SK-N-SH (cell line): ENCODE measurements around the gene DOCK3. TPM values are rescaled to one million over a fixed set of nuclear protein-coding genes. Genes with fewer than 3 reads are reported as not detected.
"Not testable (repeated sequence)": the region's sequence is repeated elsewhere in the genome, so short reads cannot be mapped to it uniquely, and the experiment has no call there.

ENCODE experiments used
- CTCF ChIA-PET: fragments of 300-600, 350-600 bp; formaldehyde crosslinking; extraction: SDS; loops from one replicate; lab custom pipeline; 2021; lab: Yijun Ruan, JAX
- POLR2A ChIA-PET: fragments of 350-600 bp; sonication (Branson Sonifier 250); formaldehyde crosslinking; extraction: SDS; loops from one replicate; lab custom pipeline; 2020; ENCODE audit warnings: antibody characterized with exemption, inconsistent platforms; lab: Yijun Ruan, JAX
- DNase-seq: peaks from one replicate; pipeline ENCODE4 v3.0.0; 2012
- H2AFZ ChIP-seq: fragments of 200-600 bp; sonication (generic); 2 replicates; pipeline ENCODE4 v1.8.1; 2016; ENCODE audit warnings: antibody characterized with exemption, mild to moderate bottlenecking, low read depth
- H3F3A ChIP-seq: fragments of 200-600 bp; sonication (generic); replicated peaks from 2 replicates; pipeline ENCODE3; 2016; ENCODE audit warnings: antibody characterized with exemption, mild to moderate bottlenecking; ENCODE audit not compliant: insufficient read depth
- H3K27ac ChIP-seq, 2 experiments: fragments of 200-500 bp in 1 of 2; fragments of 200-600 bp in 1 of 2; sonication (Bioruptor generic) in 1 of 2; sonication (generic), shearing (Covaris generic) in 1 of 2; 2 replicates each; pipeline versions ENCODE4 v1.5.1 to v1.6.1; 2014 to 2016; ENCODE audit warnings: low read depth in 2 of 2, inconsistent platforms in 1 of 2, low read length in 1 of 2, mild to moderate bottlenecking in 1 of 2, mixed read lengths in 1 of 2
- H3K27me3 ChIP-seq: fragments of 200-600 bp; sonication (generic), shearing (Covaris generic); 2 replicates; pipeline ENCODE4 v1.6.1; 2016; ENCODE audit warnings: mixed run types; ENCODE audit not compliant: insufficient read depth
- H3K36me3 ChIP-seq, 2 experiments: fragments of 200-500 bp in 1 of 2; fragments of 200-600 bp in 1 of 2; sonication (Bioruptor generic) in 1 of 2; sonication (generic) in 1 of 2; replicated peaks in 1 of 2; 2 replicates each; pipeline versions ENCODE3 to v1.5.1; 2014 to 2016; ENCODE audit warnings: low read length in 1 of 2, mild to moderate bottlenecking in 1 of 2; ENCODE audit not compliant: insufficient read depth in 2 of 2, control insufficient read depth in 1 of 2
- H3K4me1 ChIP-seq, 2 experiments: fragments of 200-500 bp in 1 of 2; fragments of 200-600 bp in 1 of 2; sonication (Bioruptor generic) in 1 of 2; sonication (generic), shearing (Covaris generic) in 1 of 2; 2 replicates each; pipeline versions ENCODE4 v1.5.1 to v1.6.1; 2014 to 2016; ENCODE audit warnings: low read depth in 1 of 2, low read length in 1 of 2, mixed run types in 1 of 2; ENCODE audit not compliant: insufficient read depth in 2 of 2, control insufficient read depth in 1 of 2
- H3K4me2 ChIP-seq: fragments of 200-600 bp; sonication (generic), shearing (Covaris generic); 2 replicates; pipeline ENCODE4 v1.6.1; 2017; ENCODE audit warnings: mixed run types
- H3K4me3 ChIP-seq, 2 experiments: fragments of 200-500 bp in 1 of 2; fragments of 200-600 bp in 1 of 2; sonication (Bioruptor generic) in 1 of 2; sonication (generic), shearing (Covaris generic) in 1 of 2; 2 replicates each; pipeline versions ENCODE4 v1.5.1 to v1.8.1; 2014 to 2016; ENCODE audit warnings: low read depth in 2 of 2, inconsistent platforms in 1 of 2, low read length in 1 of 2, mild to moderate bottlenecking in 1 of 2, mixed read lengths in 1 of 2, moderate library complexity in 1 of 2
- H3K79me2 ChIP-seq: fragments of 200-600 bp; sonication (generic); 2 replicates; pipeline ENCODE4 v1.8.1; 2017; ENCODE audit warnings: mild to moderate bottlenecking; ENCODE audit not compliant: insufficient read depth
- H3K9ac ChIP-seq: fragments of 200-600 bp; sonication (generic); 2 replicates; pipeline ENCODE4 v1.6.1; 2017; ENCODE audit warnings: mixed run types
- H3K9me2 ChIP-seq: fragments of 200-600 bp; sonication (generic); 2 replicates; pipeline ENCODE4 v1.6.1; 2017; ENCODE audit warnings: mixed run types
- H3K9me3 ChIP-seq: fragments of 200-600 bp; sonication (generic); 2 replicates; pipeline ENCODE4 v1.6.1; 2017; ENCODE audit warnings: mixed run types, mild to moderate bottlenecking, moderate library complexity
- H4K20me1 ChIP-seq: fragments of 200-600 bp; sonication (generic); 2 replicates; pipeline ENCODE4 v1.6.1; 2017; ENCODE audit warnings: mild to moderate bottlenecking, mixed run types; ENCODE audit not compliant: insufficient read depth
- EZH2phosphoT487 ChIP-seq: fragments of 200-600 bp; sonication (generic); IDR thresholded peaks from 2 replicates; pipeline ENCODE4 v1.6.1; 2017; ENCODE audit warnings: low read depth, mixed run types, mild to moderate bottlenecking, antibody characterized with exemption, moderate library complexity, borderline replicate concordance
- FOXM1 ChIP-seq: IDR thresholded peaks from 2 replicates; pipeline ENCODE4 v1.4.0; 2012; ENCODE audit warnings: low read depth, mild to moderate bottlenecking
- JUND ChIP-seq: IDR thresholded peaks from 2 replicates; pipeline ENCODE4 v1.4.0; 2012
- NFIC ChIP-seq: IDR thresholded peaks from 2 replicates; pipeline ENCODE4 v1.4.0; 2012; ENCODE audit warnings: borderline replicate concordance
- POLR2AphosphoS5 ChIP-seq: IDR thresholded peaks from 2 replicates; pipeline ENCODE4 v1.6.1; 2012; ENCODE audit warnings: low read depth, low read length
- RCOR1 ChIP-seq: fragments of 150-350 bp; IDR thresholded peaks from 2 replicates; pipeline ENCODE4 v1.6.1; 2017; ENCODE audit warnings: antibody characterized with exemption, low read length
- SMC3 ChIP-seq: IDR thresholded peaks from 2 replicates; pipeline ENCODE4 v1.6.1; 2012; ENCODE audit warnings: low read depth, low read length, improper control_type of control experiment
- TAF1 ChIP-seq: IDR thresholded peaks from 2 replicates; pipeline ENCODE4 v1.6.1; 2012; ENCODE audit warnings: low read depth, mild to moderate bottlenecking, low read length, moderate library complexity, borderline replicate concordance
- TEAD4 ChIP-seq: IDR thresholded peaks from 2 replicates; pipeline ENCODE4 v1.4.0; 2012; ENCODE audit warnings: mild to moderate bottlenecking, borderline replicate concordance; ENCODE audit not compliant: insufficient read depth
- WGBS: methylation state at CpG from one replicate; pipeline ENCODE4 v1.1.6; 2017; ENCODE audit warnings: low lambda C conversion rate; 5-methylcytosine and 5-hydroxymethylcytosine counted together
- polyA plus RNA-seq, 3 experiments: library from polyadenylated mRNA; depleted of rRNA; stranded (reverse); fragments of >200 nt; gene quantifications; 2 replicates each; pipeline ENCODE4 v1.2.3, GENCODE V29; 2012
- TF ChIP-seq, protein P1 (sequence below): fragments of 200-600 bp; sonication (generic); IDR thresholded peaks from 2 replicates; pipeline ENCODE4 v1.6.1; 2017; ENCODE audit warnings: antibody characterized with exemption, mild to moderate bottlenecking, moderate library complexity
- TF ChIP-seq, protein P2 (sequence below): fragments of 150-350 bp; IDR thresholded peaks from 2 replicates; pipeline ENCODE4 v1.6.1; 2017; ENCODE audit warnings: antibody characterized with exemption, low read length, low read depth, borderline replicate concordance

The DOCK3 gene
- polyA plus RNA-seq, 1 of the 3 experiments (the other 2 are of a cell fraction) = 0.05 TPM

DNA sequence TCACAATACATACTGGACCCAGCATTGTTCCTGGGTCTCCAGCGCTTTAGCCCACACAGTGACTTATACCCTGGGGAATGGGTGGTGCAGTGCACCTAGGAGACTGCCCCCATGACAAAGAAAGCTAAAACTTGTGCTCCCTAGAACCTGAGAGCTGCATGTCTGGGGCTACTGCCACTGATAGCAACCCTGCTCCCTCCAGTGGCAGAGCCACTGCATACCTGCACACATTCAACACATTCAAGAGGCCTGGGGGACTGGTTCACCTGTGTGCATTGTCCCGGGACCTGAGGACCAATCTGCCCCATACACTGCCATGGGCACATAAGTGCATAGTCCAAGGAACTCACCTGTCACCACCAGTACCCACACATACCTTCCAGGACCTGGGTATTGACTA lies 407.6 kb downstream of the DOCK3 start:
- no peaks in the 10 kb centered on the region for H3K4me1 ChIP-seq
- ChIA-PET POLR2A (no interaction called here), CTCF (no interaction called here)
- TF ChIP-seq JUND (no peak), TAF1 (no peak), SMC3 (no peak), NFIC (no peak), TEAD4 (no peak), RCOR1 (no peak), EZH2phosphoT487 (no peak), POLR2AphosphoS5 (no peak)
- TF ChIP-seq, protein P1, sequence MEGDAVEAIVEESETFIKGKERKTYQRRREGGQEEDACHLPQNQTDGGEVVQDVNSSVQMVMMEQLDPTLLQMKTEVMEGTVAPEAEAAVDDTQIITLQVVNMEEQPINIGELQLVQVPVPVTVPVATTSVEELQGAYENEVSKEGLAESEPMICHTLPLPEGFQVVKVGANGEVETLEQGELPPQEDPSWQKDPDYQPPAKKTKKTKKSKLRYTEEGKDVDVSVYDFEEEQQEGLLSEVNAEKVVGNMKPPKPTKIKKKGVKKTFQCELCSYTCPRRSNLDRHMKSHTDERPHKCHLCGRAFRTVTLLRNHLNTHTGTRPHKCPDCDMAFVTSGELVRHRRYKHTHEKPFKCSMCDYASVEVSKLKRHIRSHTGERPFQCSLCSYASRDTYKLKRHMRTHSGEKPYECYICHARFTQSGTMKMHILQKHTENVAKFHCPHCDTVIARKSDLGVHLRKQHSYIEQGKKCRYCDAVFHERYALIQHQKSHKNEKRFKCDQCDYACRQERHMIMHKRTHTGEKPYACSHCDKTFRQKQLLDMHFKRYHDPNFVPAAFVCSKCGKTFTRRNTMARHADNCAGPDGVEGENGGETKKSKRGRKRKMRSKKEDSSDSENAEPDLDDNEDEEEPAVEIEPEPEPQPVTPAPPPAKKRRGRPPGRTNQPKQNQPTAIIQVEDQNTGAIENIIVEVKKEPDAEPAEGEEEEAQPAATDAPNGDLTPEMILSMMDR = no peak
- TF ChIP-seq, protein P2, sequence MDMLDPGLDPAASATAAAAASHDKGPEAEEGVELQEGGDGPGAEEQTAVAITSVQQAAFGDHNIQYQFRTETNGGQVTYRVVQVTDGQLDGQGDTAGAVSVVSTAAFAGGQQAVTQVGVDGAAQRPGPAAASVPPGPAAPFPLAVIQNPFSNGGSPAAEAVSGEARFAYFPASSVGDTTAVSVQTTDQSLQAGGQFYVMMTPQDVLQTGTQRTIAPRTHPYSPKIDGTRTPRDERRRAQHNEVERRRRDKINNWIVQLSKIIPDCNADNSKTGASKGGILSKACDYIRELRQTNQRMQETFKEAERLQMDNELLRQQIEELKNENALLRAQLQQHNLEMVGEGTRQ = no peak
- no peak for DNase-seq
- H3K9me2 ChIP-seq = no peaks in the 10 kb centered on the region
- no peak overlapping the region for H2AFZ ChIP-seq
- H3K27ac ChIP-seq = no peak overlapping the region
- H3K4me2 ChIP-seq = no peak overlapping the region
- H3K4me3 ChIP-seq = no peak overlapping the region
- no peaks in the 10 kb centered on the region for H4K20me1 ChIP-seq
- no peaks in the 10 kb centered on the region for H3F3A ChIP-seq
- no peak overlapping the region for H3K9ac ChIP-seq
- 0% methylated on average over 2 of the region's 2 CpGs for WGBS
- H3K79me2 ChIP-seq = no peaks in the 10 kb centered on the region
- H3K27me3 ChIP-seq = no peaks in the 10 kb centered on the region
- no peaks in the 10 kb centered on the region for H3K36me3 ChIP-seq
- H3K9me3 ChIP-seq = no peaks in the 10 kb centered on the region

DNA sequence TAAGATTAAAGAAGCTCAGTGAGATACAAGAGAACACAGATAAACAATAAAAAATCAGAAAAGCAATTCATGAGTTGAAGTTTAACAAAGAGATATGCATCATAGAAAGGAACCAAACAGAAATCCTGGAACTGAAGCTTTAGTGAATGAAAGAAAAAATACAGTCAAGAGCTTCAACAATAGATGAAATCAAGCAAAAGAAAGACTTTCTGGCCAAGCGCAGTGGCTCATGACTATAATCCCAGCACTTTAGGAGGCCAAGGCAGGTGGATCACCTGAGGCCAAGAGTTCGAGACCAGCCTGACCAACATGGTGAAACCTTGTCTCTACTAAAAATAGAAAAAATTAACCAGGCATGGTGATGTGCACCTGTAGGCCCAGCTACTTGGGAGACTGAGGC lies 408.8 kb downstream of the DOCK3 start:
- CTCF ChIA-PET = interaction anchor here (1.2 to 1.3 kb wide), 2 partner anchors 17 to 467 kb away, joined by 3 to 7 read pairs; no protein-coding TSS in a partner anchor

DNA sequence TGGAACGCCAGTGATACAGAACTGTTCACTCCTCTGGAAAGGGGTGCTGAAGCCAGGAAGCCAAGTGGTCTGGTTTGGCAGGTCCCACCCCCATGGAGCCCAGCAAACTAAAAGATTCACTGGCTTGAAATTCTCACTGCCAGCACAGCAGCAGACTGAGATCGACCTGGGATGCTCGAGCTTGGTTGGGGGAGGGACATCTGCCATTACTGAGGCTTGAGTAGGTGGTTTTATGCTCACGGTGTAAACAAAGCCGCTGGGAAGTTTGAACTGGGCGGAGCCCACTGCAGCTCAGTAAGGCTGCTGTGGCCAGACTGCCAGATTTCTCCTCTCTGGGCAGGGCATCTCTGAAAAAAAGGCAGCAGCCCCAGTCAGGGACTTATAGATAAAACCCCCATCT lies 417.4 kb downstream of the DOCK3 start:
- H3K9ac ChIP-seq, H3K4me1 ChIP-seq, H3K4me3 ChIP-seq, H3K9me3 ChIP-seq, POLR2A ChIA-PET, H3K9me2 ChIP-seq, H3K27me3 ChIP-seq, H2AFZ ChIP-seq, H3F3A ChIP-seq, H3K79me2 ChIP-seq, H3K27ac ChIP-seq, H4K20me1 ChIP-seq, H3K4me2 ChIP-seq, H3K36me3 ChIP-seq, DNase-seq: not testable (repeated sequence)
- CTCF ChIA-PET = interaction anchor here (1.3 kb wide), 2 partner anchors 280 to 417 kb away, joined by 3 to 5 read pairs; partner anchors contain the start of gene DOCK3
- WGBS = 8% methylated on average over 6 of the region's 6 CpGs

More for the DNA sequence above, 408.8 kb downstream of the DOCK3 start:
- Histone ChIP-seq H3K9me2 (no peaks in the 10 kb centered on the region), H3K9me3 (no peaks in the 10 kb centered on the region), H4K20me1 (no peaks in the 10 kb centered on the region), H3K79me2 (no peaks in the 10 kb centered on the region), H3K4me1 (no peaks in the 10 kb centered on the region), H3K36me3 (no peaks in the 10 kb centered on the region), H3K27ac (no peak overlapping the region), H3K9ac (no peak overlapping the region), H3F3A (no peaks in the 10 kb centered on the region), H2AFZ (no peak overlapping the region), H3K4me2 (no peak overlapping the region), H3K4me3 (no peak overlapping the region), H3K27me3 (no peaks in the 10 kb centered on the region)
- DNase-seq = no peak
- 54% methylated on average over 2 of the region's 2 CpGs for WGBS
- TF ChIP-seq FOXM1 (no peak), TEAD4 (no peak), SMC3 (no peak)
- POLR2A ChIA-PET = no interaction called here

DNA sequence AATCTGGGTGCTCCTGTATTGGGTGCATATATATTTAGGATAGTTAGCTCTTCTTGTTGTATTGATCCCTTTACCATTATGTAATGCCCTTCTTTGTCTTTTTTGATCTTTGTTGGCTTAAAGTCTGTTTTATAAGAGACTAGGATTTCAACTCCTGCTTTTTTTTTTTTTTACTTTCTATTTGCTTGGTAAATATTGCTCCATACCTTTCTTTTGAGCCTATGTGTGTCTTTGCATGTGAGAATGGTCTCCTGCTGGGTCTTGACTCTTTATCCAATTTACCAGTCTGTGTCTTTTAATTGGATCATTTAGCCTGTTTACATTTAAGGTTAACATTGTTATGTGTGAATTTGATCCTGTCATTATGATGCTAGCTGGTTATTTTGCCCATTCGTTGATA lies 420.1 kb downstream of the DOCK3 start:
- WGBS = 0% methylated on average over 1 of the region's 1 CpG
- H3K36me3 ChIP-seq, POLR2A ChIA-PET, CTCF ChIA-PET, H3K4me2 ChIP-seq, H3K9ac ChIP-seq, H3K9me3 ChIP-seq, H3F3A ChIP-seq, H3K27me3 ChIP-seq, H2AFZ ChIP-seq, H4K20me1 ChIP-seq, H3K9me2 ChIP-seq, DNase-seq, H3K4me1 ChIP-seq, H3K4me3 ChIP-seq, H3K79me2 ChIP-seq, H3K27ac ChIP-seq: not testable (repeated sequence)
